Cerebellar cortex (tissue), 1 donor: ENCODE data around the gene TTLL11.
"Not testable (repeated sequence)": the region's sequence is repeated elsewhere in the genome, so short reads cannot be mapped to it uniquely, and the experiment has no call there.

ENCODE experiments used
- DNase-seq: peaks from one replicate; pipeline ENCODE4 v3.0.0-alpha.2; 2015; ENCODE audit warnings: low spot score

The TTLL11 gene

DNA sequence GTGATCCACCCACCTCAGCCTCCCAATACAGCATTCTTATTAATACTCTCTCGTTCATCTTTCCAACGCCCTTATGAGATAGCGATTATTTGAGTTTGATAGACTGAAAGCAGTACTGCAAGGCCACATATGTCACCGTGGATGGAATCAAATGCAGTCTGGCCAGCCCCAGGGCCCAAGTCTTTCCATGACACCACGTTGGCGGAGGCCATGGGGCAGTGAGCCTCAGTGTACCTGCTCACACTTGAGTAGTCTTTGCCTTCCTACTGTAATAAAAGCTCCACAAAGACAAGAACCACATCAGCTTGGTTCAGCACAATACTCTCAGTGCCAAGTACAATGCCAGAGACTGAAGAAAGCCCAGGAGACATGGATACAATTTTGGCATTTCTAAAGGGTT is 88.5 kb downstream of the TTLL11 start:
- DNase-seq = no peak

- no peak for DNase-seq
Observed at GRCh38 chr9:122001491-122002201, 91.5 kb downstream of the TTLL11 start.

DNA sequence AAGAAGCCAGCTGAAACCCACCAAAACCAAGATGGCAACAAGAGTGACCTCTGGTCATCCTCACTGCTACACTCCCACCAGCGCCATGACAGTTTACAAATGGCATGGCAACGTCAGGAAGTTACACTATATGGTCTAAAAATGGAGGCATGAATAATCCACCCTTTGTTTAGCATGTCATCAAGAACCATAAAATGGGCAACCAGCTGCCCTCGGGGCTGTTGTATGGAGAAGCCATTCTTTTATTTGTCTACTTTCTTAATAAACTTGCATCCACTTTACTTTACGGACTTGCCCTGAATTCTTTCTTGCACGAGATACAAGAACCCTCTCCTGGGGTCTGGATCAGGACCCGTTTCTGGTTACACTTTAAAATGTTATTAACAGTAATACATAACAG is 92.6 kb downstream of the TTLL11 start:
- DNase-seq = not testable (repeated sequence)

DNA sequence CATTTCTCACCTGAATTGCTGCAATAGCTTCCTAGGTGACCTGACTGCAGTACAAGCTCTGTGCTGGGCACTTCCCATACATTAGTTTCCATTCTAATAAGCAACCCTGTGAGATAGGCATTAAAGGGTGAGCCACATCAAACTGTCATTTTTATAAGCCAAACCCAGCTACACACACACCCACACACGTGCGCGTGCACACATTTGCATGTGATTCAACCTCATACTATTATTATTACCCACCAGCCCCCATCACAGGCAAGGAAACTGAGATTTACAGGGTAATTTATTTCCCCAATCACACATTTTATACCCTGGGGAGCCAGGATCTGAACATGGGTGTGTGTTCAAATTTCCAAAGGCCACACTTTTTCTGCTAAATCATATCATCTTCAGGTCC is 93.6 kb downstream of the TTLL11 start:
- no peak for DNase-seq

- DNase-seq = no peak
Observed at GRCh38 chr9:121998513-121999049, 94.5 kb downstream of the TTLL11 start.

GRCh38 chr9:121997791-121998190 is 95.3 kb downstream of the TTLL11 start:
- no peak for DNase-seq

GRCh38 chr9:121996783-121997182 is 96.3 kb downstream of the TTLL11 start:
- no peak for DNase-seq

GRCh38 chr9:121995997-121996396 is 97.1 kb downstream of the TTLL11 start:
- DNase-seq = no peak

- peak; percentile 95 for DNase-seq
Observed at GRCh38 chr9:121992571-121993212, 100.4 kb downstream of the TTLL11 start.

DNA sequence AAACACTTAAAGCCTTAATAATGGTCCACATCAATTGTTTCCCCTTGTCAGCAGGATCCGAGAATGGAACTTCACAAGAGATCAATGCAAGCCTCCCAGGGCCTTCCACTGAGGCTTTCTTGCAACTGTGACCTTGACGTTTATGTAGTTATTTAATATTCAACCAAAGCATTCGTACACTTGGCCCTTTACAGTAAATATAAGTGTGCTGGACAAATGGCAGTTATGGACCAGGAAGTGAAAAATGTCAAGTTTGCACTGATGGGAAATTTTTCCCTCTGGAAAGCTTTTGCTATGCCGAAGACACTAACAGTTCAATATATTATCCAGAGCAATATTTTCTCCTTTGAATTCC is 101.8 kb downstream of the TTLL11 start:
- DNase-seq = no peak

- DNase-seq = no peak
Observed at GRCh38 chr9:121990600-121991306, 102.4 kb downstream of the TTLL11 start.

GRCh38 chr9:121989010-121989409 is 104.1 kb downstream of the TTLL11 start:
- peak; percentile 52 for DNase-seq

GRCh38 chr9:121987314-121987713 is 105.8 kb downstream of the TTLL11 start:
- no peak for DNase-seq

- no peak for DNase-seq
Observed at GRCh38 chr9:121985792-121986494, 107.2 kb downstream of the TTLL11 start.

DNA sequence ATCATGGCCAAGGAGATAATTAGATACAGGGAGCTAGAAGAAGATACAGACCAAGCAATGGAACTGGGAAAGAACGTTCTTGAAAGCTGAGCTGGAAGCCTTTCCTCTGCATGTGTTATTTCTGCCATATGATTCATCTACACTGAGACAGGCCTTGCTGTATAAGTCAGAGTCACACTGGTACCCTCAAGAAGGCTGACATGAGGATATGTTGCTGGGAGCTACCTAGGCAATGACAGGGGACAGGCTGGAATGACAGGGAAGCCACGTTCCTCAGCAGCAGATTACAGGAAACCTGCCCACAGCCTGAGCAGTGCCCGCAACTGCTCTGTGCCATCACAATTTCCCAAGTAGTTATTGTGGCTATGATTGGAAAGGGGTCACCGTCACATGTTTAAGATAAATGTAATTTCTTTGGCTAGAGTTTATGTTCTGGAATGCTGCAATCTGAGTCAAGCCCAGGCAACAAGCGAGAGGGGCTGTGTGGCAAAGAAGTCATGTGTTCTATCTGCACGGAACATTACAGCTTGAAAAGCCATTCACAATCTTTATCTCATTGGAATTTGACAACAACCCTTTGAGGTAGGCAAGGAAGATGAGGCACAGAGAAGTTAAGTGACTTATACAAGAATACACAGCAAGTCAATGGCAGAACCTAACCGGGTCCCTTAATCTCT is 108.2 kb downstream of the TTLL11 start:
- DNase-seq = no peak

GRCh38 chr9:121983736-121984135 is 109.4 kb downstream of the TTLL11 start:
- no peak for DNase-seq

- DNase-seq = no peak
Observed at GRCh38 chr9:121981118-121981883, 111.8 kb downstream of the TTLL11 start.

GRCh38 chr9:121980665-121981064 is 112.4 kb downstream of the TTLL11 start:
- not testable (repeated sequence) for DNase-seq

GRCh38 chr9:121979736-121980135 is 113.4 kb downstream of the TTLL11 start:
- DNase-seq = no peak

DNA sequence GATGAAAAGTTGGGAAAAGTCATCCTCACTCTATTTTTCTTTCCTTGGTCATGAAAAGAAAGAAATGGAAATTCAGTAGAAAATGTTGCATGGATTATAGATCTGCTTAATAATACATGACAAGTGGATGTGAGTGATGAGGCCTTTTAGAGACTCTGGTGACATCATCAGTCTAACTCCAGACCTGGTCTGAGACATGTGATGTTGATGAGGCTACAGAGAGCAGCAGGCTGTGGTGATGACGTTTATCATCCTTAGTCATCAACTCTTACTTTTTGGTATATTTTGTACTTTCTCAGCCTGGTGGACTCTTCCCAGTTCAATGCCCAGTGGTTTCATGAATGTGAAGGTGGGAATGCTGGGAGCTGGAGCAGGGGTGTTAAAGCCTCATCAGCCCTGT is 116.4 kb downstream of the TTLL11 start:
- no peak for DNase-seq

DNA sequence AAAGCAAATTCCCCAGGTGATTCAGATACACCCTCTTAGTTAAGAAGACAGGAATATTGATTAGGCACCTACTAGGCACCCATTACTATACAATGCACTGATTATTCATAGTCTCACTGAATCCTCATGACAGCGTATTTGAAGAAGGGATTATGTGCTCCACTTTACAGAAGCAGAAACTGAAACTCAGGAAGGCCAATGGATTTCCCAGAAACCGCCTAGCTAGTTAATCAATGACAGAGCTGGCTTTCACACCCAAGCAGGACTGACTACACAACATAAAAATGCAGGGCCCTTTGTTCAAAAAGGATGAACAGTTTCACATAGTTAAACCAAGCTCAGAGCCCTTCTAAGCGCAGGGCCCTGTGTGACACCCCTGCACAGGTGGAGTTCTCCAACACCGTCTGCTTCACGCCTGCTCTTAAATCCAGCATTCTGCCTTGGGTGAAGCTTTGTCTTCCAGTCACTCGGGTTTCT is 117.3 kb downstream of the TTLL11 start:
- DNase-seq = no peak
